Natural killer cell treated with Interleukin-12 subunit alpha and Interleukin-12 subunit beta and Interleukin-15 and Interleukin-18, amount 100 ng/mL, for 72 hours (primary cell): Measurements from ENCODE around the gene ADGRE3. TPM values are rescaled to one million over a fixed set of nuclear protein-coding genes. Genes with fewer than 3 reads are reported as not detected.
"Not testable (repeated sequence)": the region's sequence is repeated elsewhere in the genome, so short reads cannot be mapped to it uniquely, and the experiment has no call there.

Source experiments
- ATAC-seq, 2 donors: fragments of 150-1000 bp; cut with Tn5 transposase in 1 of 2; sonication (Bioruptor Pico), chemical (Tn5 transposase) in 1 of 2; 2 replicates each; pipeline ENCODE4 v1.10.0; 2021
- DNase-seq: peaks from one replicate; pipeline ENCODE4 v3.0.0; 2022; ENCODE audit warnings: low spot score
- H3K27ac Mint-ChIP-seq, 2 donors: 1 replicate in 1 of 2; 2 replicates in 1 of 2; pipeline ENCODE4 v1.8.0; 2022; ENCODE audit warnings: mixed read lengths in 2 of 2, mild to moderate bottlenecking in 1 of 2, moderate library complexity in 1 of 2
- H3K27me3 Mint-ChIP-seq, 2 donors: 1 replicate in 1 of 2; 2 replicates in 1 of 2; pipeline ENCODE4 v1.8.0; 2022; ENCODE audit warnings: mixed read lengths in 2 of 2
- H3K36me3 Mint-ChIP-seq: one replicate; pipeline ENCODE4 v1.8.0; 2022; ENCODE audit warnings: mixed read lengths
- H3K4me1 Mint-ChIP-seq, 2 donors: 1 replicate in 1 of 2; 2 replicates in 1 of 2; pipeline ENCODE4 v1.8.0; 2022; ENCODE audit warnings: low read depth in 2 of 2, mixed read lengths in 2 of 2, mild to moderate bottlenecking in 1 of 2
- H3K4me3 Mint-ChIP-seq: one replicate; pipeline ENCODE4 v1.8.0; 2022; ENCODE audit warnings: mixed read lengths
- H3K9me3 Mint-ChIP-seq: 2 replicates; pipeline ENCODE4 v1.8.0; 2022; ENCODE audit warnings: mixed read lengths
- total RNA-seq, 2 donors: library from RNA; stranded (reverse); gene quantifications; one replicate each; pipeline ENCODE4 v1.2.3, GENCODE V29; 2022

Gene ADGRE3
- total RNA-seq, 2 donors from 2014 or later, result 0.45 TPM; not detected in 1

DNA sequence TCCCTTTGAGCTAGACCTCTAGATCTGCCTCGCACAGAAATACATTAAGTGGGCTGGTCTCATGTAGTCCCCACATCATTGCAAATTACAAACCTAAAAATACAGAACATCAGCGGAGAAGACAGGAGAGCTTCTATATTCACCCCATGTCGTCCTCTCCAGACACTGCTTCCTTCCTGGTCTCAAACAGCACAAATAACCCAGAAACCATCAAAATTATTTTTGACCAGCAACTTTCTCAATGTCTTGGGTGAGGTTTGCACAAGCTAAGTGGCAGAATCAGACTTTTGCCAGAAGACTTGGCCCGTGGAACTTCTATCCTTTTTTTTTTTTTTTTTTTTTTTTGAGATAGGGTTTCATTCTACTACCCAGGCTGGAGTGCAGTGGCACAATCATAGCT lies 63.6 kb downstream of the ADGRE3 start:
- Mint-ChIP-seq H3K4me3 (no peak overlapping the region), H3K27ac (no peak overlapping the region), H3K36me3 (no peaks in the 10 kb centered on the region), H3K9me3 (no peaks in the 10 kb centered on the region), H3K27me3 (peaks cover under 1 to 1% of the 10 kb centered on the region in 2 donors), H3K4me1 (peaks cover under 1 to 4% of the 10 kb centered on the region in 2 donors)
- DNase-seq (no peak), ATAC-seq (no peak)

DNA sequence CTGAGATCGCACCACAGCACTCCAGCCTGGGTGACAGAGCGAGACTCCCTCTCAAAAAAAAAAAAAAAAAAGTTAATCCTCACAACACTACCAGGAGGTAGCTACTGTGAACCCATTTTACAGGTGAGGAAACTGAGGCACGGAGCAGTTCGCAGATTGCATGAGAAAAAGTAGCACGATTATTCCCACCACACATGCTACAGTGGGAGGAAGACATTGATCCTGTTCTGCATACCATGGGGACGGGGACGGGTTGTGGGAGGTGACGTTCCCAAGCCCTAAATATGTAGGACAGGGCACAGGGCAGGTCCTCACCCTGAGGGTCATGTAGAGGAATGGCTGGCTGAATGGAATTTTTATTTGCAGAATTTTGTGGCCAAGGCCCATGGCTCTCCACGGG lies 68.0 kb downstream of the ADGRE3 start:
- Mint-ChIP-seq H3K4me3 (no peak overlapping the region), H3K27ac (no peak overlapping the region), H3K27me3 (peaks cover 0 to 2% of the 10 kb centered on the region in 2 donors), H3K4me1 (no peaks in the 10 kb centered on the region), H3K36me3 (no peaks in the 10 kb centered on the region), H3K9me3 (no peaks in the 10 kb centered on the region)
- no peak for ATAC-seq
- no peak for DNase-seq

DNA sequence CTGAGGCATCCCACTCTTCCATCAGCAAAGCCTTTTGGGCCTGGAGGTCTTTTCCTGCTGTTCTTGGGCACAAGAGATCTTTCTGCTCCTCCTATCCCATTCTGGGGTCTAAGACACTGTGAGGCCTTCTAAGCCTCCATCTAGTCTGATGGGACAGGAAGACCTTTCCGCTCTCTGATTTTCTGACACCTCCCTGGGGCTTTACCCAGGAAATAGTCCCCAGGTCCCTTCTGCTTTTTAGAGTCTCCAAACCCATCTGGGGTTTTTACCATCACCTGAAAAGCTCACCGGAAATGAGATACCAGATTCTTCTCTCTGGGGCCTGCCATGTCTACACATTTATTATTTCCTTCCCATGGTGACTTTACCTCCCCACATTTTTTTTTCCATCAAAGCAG lies 70.7 kb downstream of the ADGRE3 start:
- H3K4me1 Mint-ChIP-seq, result no peaks in the 10 kb centered on the region
- ATAC-seq (no peak), DNase-seq (no peak)
- H3K27ac Mint-ChIP-seq, result no peak overlapping the region
- H3K27me3 Mint-ChIP-seq, result peaks cover 0 to 2% of the 10 kb centered on the region in 2 donors
- H3K36me3 Mint-ChIP-seq, result no peaks in the 10 kb centered on the region
- no peaks in the 10 kb centered on the region for H3K9me3 Mint-ChIP-seq
- no peak overlapping the region for H3K4me3 Mint-ChIP-seq

DNA sequence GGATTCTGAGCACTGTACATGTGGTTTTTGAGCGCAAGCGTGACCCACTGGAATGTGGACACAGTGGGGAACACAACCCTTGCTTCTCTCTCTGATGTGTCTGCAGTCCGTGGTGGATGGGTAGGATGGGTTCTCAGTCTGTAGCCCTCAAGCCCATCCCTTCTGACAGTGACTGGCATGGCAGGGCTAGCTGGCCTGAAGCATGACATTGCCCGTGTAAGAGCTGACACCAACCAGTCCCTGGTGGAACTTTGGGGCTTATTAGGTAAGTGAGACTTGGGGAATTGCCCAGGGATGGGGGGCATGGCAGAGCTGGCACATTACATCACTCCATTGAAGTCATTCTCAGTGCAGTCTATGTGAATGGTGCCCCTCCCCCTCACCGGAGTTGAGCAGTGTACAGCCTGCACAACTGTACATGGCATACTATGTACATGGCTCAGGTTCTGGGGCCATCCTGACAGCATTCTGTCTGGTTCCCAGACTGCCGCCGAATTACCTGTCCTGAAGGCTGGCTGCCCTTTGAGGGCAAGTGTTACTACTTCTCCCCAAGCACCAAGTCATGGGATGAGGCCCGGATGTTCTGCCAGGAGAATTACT lies 75.0 kb downstream of the ADGRE3 start:
- no peaks in the 10 kb centered on the region for H3K27me3 Mint-ChIP-seq
- DNase-seq, result no peak
- no peak overlapping the region for H3K4me3 Mint-ChIP-seq
- no peak for ATAC-seq
- H3K27ac Mint-ChIP-seq, result no peak overlapping the region
- H3K4me1 Mint-ChIP-seq, result peaks cover 7 to 9% of the 10 kb centered on the region in 2 donors
- peaks cover 7% of the 10 kb centered on the region for H3K9me3 Mint-ChIP-seq
- H3K36me3 Mint-ChIP-seq, result peaks cover 10% of the 10 kb centered on the region

- Mint-ChIP-seq H3K36me3 (peaks cover 10% of the 10 kb centered on the region), H3K9me3 (peaks cover 7% of the 10 kb centered on the region), H3K4me1 (peaks cover 7 to 9% of the 10 kb centered on the region in 2 donors), H3K27ac (no peak overlapping the region), H3K4me3 (no peak overlapping the region), H3K27me3 (peaks cover 0 to 6% of the 10 kb centered on the region in 2 donors)
- no peak for DNase-seq
- no peak for ATAC-seq
Measured at GRCh38 chr19:14595558-14595957, 79.1 kb downstream of the ADGRE3 start.

DNA sequence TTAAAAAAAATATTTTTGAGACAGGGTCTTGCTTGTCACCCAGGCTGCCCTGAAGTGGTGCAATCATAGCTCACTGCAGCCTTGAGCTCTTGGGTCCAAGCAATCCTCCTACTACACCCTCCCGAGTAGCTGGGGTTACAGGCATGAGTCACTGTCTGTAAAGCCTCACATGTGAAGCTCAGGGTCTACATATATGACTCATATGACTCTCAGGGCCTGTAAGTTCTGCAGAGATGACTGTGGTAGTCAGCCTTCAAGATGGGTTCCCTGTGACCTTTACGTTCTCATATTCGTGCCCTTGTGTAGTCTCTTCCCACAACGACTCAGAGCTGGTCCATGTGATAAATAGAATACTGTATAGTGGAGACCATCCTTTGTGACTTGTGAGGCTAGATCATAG lies 85.2 kb downstream of the ADGRE3 start:
- not testable (repeated sequence) for H3K27ac Mint-ChIP-seq, DNase-seq, H3K27me3 Mint-ChIP-seq, H3K4me3 Mint-ChIP-seq, H3K36me3 Mint-ChIP-seq, H3K9me3 Mint-ChIP-seq, H3K4me1 Mint-ChIP-seq
- peak; percentile 63 to 67 for ATAC-seq

DNA sequence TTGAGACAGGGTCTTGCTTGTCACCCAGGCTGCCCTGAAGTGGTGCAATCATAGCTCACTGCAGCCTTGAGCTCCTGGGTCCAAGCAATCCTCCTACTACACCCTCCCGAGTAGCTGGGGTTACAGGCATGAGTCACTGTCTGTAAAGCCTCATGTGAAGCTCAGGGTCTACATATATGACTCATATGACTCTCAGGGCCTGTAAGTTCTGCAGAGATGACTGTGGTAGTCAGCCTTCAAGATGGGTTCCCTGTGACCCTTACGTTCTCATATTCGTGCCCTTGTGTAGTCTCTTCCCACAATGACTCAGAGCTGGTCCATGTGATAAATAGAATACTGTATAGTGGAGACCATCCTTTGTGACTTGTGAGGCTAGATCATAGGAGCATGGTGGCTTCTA lies 89.5 kb downstream of the ADGRE3 start:
- not testable (repeated sequence) for DNase-seq, H3K4me1 Mint-ChIP-seq, H3K27me3 Mint-ChIP-seq, H3K27ac Mint-ChIP-seq, H3K4me3 Mint-ChIP-seq, H3K36me3 Mint-ChIP-seq, H3K9me3 Mint-ChIP-seq
- peak; percentile 93 to 97 for ATAC-seq

- not testable (repeated sequence) for H3K4me3 Mint-ChIP-seq, H3K36me3 Mint-ChIP-seq, H3K9me3 Mint-ChIP-seq, DNase-seq, H3K27ac Mint-ChIP-seq, ATAC-seq, H3K27me3 Mint-ChIP-seq, H3K4me1 Mint-ChIP-seq
Measured at GRCh38 chr19:14584372-14584771, 90.3 kb downstream of the ADGRE3 start.

DNA sequence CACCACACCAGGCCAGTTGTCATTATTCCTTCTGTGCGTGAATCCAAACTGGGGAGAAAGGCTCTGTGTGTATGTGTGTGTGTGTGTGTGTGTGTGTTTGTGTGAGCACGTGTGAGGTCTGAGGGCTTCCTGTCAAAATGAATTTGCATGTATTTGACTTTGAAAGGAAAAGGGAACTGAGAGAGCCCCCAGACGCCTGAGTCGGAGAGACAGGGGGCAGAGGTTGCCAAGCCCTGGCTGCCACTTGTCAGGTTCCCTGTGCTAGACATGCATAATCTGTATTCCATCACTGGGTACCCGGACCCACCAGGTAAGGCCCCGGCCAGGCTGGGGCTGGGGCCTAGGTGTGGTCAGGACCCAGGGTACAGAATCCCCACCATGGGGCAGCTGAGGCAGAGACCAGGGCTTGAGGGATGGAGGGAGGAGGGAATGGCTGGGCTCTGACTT lies 91.7 kb downstream of the ADGRE3 start, which contains the start of gene CLEC17A:
Gene CLEC17A, plus strand, starts transcription at position 191 of the 447 bp plus-strand sequence. Its CDS starts 77 bp downstream, at position 268.
- H3K9me3 Mint-ChIP-seq, result no peaks in the 10 kb centered on the region
- no peaks in the 10 kb centered on the region for H3K4me1 Mint-ChIP-seq
- no peaks in the 10 kb centered on the region for H3K36me3 Mint-ChIP-seq
- H3K4me3 Mint-ChIP-seq, result no peak within 1 kb of the TSS
- DNase-seq, result no peak
- H3K27me3 Mint-ChIP-seq, result peaks cover 0 to 5% of the 10 kb centered on the region in 2 donors
- no peak within 1 kb of the TSS for H3K27ac Mint-ChIP-seq
- no peak for ATAC-seq

GRCh38 chr19:14580623-14581237 lies 93.9 kb downstream of the ADGRE3 start:
- H3K4me1 Mint-ChIP-seq, result no peaks in the 10 kb centered on the region
- H3K4me3 Mint-ChIP-seq, result no peak overlapping the region
- H3K27me3 Mint-ChIP-seq, result peaks cover 0 to 5% of the 10 kb centered on the region in 2 donors
- DNase-seq (no peak), ATAC-seq (no peak)
- no peak overlapping the region for H3K27ac Mint-ChIP-seq
- H3K36me3 Mint-ChIP-seq, result no peaks in the 10 kb centered on the region
- no peaks in the 10 kb centered on the region for H3K9me3 Mint-ChIP-seq

- Mint-ChIP-seq H3K27ac (peak overlapping the region in 1 of 2 donors; percentile 45), H3K9me3 (no peaks in the 10 kb centered on the region), H3K27me3 (no peaks in the 10 kb centered on the region), H3K4me3 (no peak overlapping the region), H3K36me3 (no peaks in the 10 kb centered on the region), H3K4me1 (peaks cover 0 to 7% of the 10 kb centered on the region in 2 donors)
- DNase-seq (no peak), ATAC-seq (no peak)
Measured at GRCh38 chr19:14577885-14578427, 96.7 kb downstream of the ADGRE3 start.

GRCh38 chr19:14577264-14577663 lies 97.4 kb downstream of the ADGRE3 start:
- Mint-ChIP-seq H3K4me1 (peaks cover 0 to 7% of the 10 kb centered on the region in 2 donors), H3K9me3 (no peaks in the 10 kb centered on the region), H3K27ac (peak overlapping the region in 1 of 2 donors; percentile 45), H3K27me3 (no peaks in the 10 kb centered on the region), H3K36me3 (no peaks in the 10 kb centered on the region), H3K4me3 (no peak overlapping the region)
- ATAC-seq (no peak), DNase-seq (no peak)

DNA sequence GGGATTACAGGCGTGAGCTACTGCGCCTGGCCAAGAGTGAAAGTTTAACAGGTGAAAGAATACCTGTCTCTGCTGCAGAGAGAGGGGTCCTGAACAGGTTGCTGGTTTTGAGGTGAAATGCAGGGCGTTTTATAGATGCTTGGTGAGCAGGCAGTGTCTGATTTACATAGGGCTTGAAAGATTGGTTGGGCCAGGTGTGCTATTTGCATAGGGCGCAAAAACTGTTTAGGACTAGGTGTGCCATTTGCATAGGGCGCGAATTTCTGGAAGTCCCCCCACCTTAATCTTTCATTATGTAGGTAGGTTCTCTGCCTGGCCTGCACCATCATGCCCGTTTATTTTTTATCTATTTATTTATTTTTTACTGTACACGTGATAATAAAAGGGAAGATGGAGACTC lies 98.3 kb downstream of the ADGRE3 start:
- Mint-ChIP-seq H3K36me3 (no peaks in the 10 kb centered on the region), H3K4me3 (no peak overlapping the region), H3K4me1 (peaks cover 4 to 9% of the 10 kb centered on the region in 2 donors), H3K9me3 (no peaks in the 10 kb centered on the region), H3K27ac (no peak overlapping the region), H3K27me3 (no peaks in the 10 kb centered on the region)
- no peak for DNase-seq
- ATAC-seq, result no peak

DNA sequence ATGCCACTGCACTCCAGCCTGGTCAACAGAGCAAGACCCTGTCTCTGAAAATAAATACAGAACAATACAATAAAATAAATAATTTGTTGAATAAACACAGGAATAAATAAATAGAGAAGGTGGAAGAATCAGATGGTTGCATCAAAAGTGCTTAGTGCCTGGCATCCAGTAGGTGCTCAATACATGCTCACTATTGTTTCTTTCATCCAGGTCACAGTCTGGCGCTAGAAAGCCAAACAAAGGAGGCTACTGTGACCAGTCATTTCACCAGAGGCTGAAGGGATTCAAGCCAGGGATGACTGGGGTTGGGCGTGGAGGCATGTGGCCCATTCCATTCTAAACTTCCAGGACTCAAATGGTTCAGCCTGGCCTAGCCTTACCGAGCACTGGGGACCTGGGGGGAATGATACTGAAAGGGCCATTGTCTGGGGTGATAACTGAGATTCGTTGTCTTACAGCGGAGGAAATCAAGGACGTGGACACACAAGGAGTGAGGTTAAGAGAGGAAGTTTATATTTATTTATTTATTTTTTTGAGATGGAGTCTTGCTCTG lies 99.1 kb downstream of the ADGRE3 start:
- H3K27ac Mint-ChIP-seq, result no peak overlapping the region
- H3K9me3 Mint-ChIP-seq, result no peaks in the 10 kb centered on the region
- no peaks in the 10 kb centered on the region for H3K27me3 Mint-ChIP-seq
- no peaks in the 10 kb centered on the region for H3K36me3 Mint-ChIP-seq
- DNase-seq (no peak), ATAC-seq (no peak)
- H3K4me3 Mint-ChIP-seq, result no peak overlapping the region
- H3K4me1 Mint-ChIP-seq, result peaks cover 4 to 16% of the 10 kb centered on the region in 2 donors
